Astrocyte (in vitro differentiated cells and primary cell): ENCODE data around the gene COL6A3. TPM values are rescaled to one million over a fixed set of nuclear protein-coding genes. Genes with fewer than 3 reads are reported as not detected.

Experiments
- DNase-seq: peaks from one replicate; pipeline ENCODE4 v3.0.0-alpha.2; 2010; ENCODE audit warnings: low read depth
- FAIRE-seq: peaks from 2 replicates; lab custom pipeline; 2011; peaks lifted over from hg19 to GRCh38; lab: Jason Lieb, UNC
- H2AFZ ChIP-seq: 2 replicates; pipeline ENCODE4 v1.6.0; 2012; ENCODE audit warnings: low read depth, low read length, inconsistent platforms
- H3K27ac ChIP-seq: 2 replicates; pipeline ENCODE4 v1.5.1; 2011; ENCODE audit warnings: low read depth, low read length, inconsistent platforms
- H3K27me3 ChIP-seq: 2 replicates; pipeline ENCODE4 v1.6.0; 2011; ENCODE audit warnings: low read length, inconsistent platforms; ENCODE audit not compliant: insufficient read depth
- H3K36me3 ChIP-seq: 2 replicates; pipeline ENCODE4 v1.5.1; 2011; ENCODE audit warnings: low read length, inconsistent platforms; ENCODE audit not compliant: insufficient read depth
- H3K4me1 ChIP-seq: 2 replicates; pipeline ENCODE4 v1.5.1; 2011; ENCODE audit warnings: low read length, inconsistent platforms; ENCODE audit not compliant: insufficient read depth
- H3K4me2 ChIP-seq: 2 replicates; pipeline ENCODE4 v1.6.0; 2012; ENCODE audit warnings: low read length, inconsistent platforms
- H3K4me3 ChIP-seq: 2 replicates; pipeline ENCODE4 v1.5.1; 2011; ENCODE audit warnings: low read depth, mild to moderate bottlenecking, low read length, inconsistent platforms; ENCODE audit not compliant: insufficient read depth
- H3K79me2 ChIP-seq: 2 replicates; pipeline ENCODE4 v1.6.0; 2012; ENCODE audit warnings: mild to moderate bottlenecking, low read length, inconsistent platforms; ENCODE audit not compliant: insufficient read depth
- H3K9ac ChIP-seq: 2 replicates; pipeline ENCODE4 v1.6.0; 2012; ENCODE audit warnings: mild to moderate bottlenecking, low read length, inconsistent platforms
- H3K9me3 ChIP-seq: 2 replicates; pipeline ENCODE4 v1.5.1; 2012; ENCODE audit warnings: low read depth, mild to moderate bottlenecking, low read length, inconsistent platforms; ENCODE audit not compliant: insufficient read depth
- H4K20me1 ChIP-seq: 2 replicates; pipeline ENCODE4 v1.6.0; 2012; ENCODE audit warnings: low read length, inconsistent platforms; ENCODE audit not compliant: insufficient read depth
- H3K27ac Mint-ChIP-seq: one replicate; pipeline ENCODE4 v1.8.0; 2021; ENCODE audit warnings: mild to moderate bottlenecking, mixed read lengths; ENCODE audit not compliant: unreplicated experiment
- H3K27me3 Mint-ChIP-seq: one replicate; pipeline ENCODE4 v1.8.0; 2021; ENCODE audit warnings: low read depth, mixed read lengths; ENCODE audit not compliant: unreplicated experiment
- H3K36me3 Mint-ChIP-seq: one replicate; pipeline ENCODE4 v1.8.0; 2021; ENCODE audit warnings: low read depth, mixed read lengths; ENCODE audit not compliant: unreplicated experiment
- H3K4me1 Mint-ChIP-seq: one replicate; pipeline ENCODE4 v1.8.0; 2021; ENCODE audit warnings: low read depth, mixed read lengths; ENCODE audit not compliant: unreplicated experiment
- H3K4me3 Mint-ChIP-seq: one replicate; pipeline ENCODE4 v1.8.0; 2021; ENCODE audit warnings: mild to moderate bottlenecking, moderate library complexity, mixed read lengths; ENCODE audit not compliant: unreplicated experiment
- H3K9me3 Mint-ChIP-seq: one replicate; pipeline ENCODE4 v1.8.0; 2021; ENCODE audit warnings: mild to moderate bottlenecking, mixed read lengths; ENCODE audit not compliant: unreplicated experiment
- CTCF ChIP-seq: IDR thresholded peaks from 2 replicates; pipeline ENCODE4 v1.5.1; 2011; ENCODE audit warnings: low read depth, mild to moderate bottlenecking, inconsistent platforms, low read length, moderate library complexity; ENCODE audit not compliant: insufficient read depth
- EZH2 ChIP-seq: IDR thresholded peaks from 2 replicates; pipeline ENCODE4 v1.6.1; 2012; ENCODE audit warnings: mild to moderate bottlenecking, low read length, inconsistent platforms; ENCODE audit not compliant: insufficient read depth
- total RNA-seq: library from RNA; stranded (reverse); gene quantifications from 2 replicates; pipeline ENCODE4 v1.2.1, GENCODE V29; 2021

COL6A3 gene
- total RNA-seq, 1 donor from 2014 or later: 200 TPM

GRCh38 chr2:237431372-237431771 lies 17.4 kb upstream of the COL6A3 start:
- Histone ChIP-seq H3K4me3 (peak overlapping the region; percentile 25), H3K27me3 (no peaks in the 10 kb centered on the region), H3K36me3 (peaks cover 8% of the 10 kb centered on the region), H3K4me2 (peak overlapping the region; percentile 81), H3K79me2 (peaks cover 18% of the 10 kb centered on the region), H3K27ac (peak overlapping the region; percentile 98), H3K9me3 (no peaks in the 10 kb centered on the region), H3K9ac (peak overlapping the region; percentile 82), H3K4me1 (peaks cover 49% of the 10 kb centered on the region), H4K20me1 (no peaks in the 10 kb centered on the region), H2AFZ (no peak overlapping the region)
- Mint-ChIP-seq H3K4me1 (peaks cover 48% of the 10 kb centered on the region), H3K27ac (peak overlapping the region; percentile 100), H3K27me3 (no peaks in the 10 kb centered on the region), H3K9me3 (peaks cover 8% of the 10 kb centered on the region), H3K36me3 (peaks cover 5% of the 10 kb centered on the region), H3K4me3 (no peak overlapping the region)
- TF ChIP-seq EZH2: no peak
- no peak for TF ChIP-seq CTCF
- DNase-seq (peak; percentile 98), FAIRE-seq (peak; percentile 76)

DNA sequence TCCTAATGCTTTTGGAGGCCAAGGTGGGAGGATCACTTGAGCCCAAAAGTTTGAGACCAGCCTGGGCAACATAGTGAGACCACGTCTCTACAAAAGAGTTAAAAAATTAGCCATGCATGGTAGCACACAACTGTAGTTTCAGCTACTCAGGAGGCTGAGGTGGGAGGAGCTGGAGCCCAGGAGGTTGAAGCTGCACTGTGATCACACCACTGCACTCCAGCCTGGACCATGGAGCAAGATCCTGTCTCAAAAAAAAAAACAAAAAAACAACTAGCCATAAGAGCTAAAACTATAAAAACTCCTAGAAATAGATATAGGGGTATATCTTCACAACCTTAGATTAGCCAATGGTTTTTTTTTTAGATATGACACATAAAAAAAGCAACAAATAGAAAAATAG lies 16.9 kb upstream of the COL6A3 start:
- DNase-seq (no peak), FAIRE-seq (no peak)
- no peak overlapping the region for H3K27ac Mint-ChIP-seq
- peak overlapping the region; percentile 98 for H3K27ac ChIP-seq
- peak overlapping the region; percentile 81 for H3K4me2 ChIP-seq
- TF ChIP-seq EZH2 (no peak), CTCF (no peak)
- no peaks in the 10 kb centered on the region for H3K27me3 ChIP-seq
- H3K9me3 ChIP-seq: no peaks in the 10 kb centered on the region
- peaks cover 18% of the 10 kb centered on the region for H3K79me2 ChIP-seq
- peaks cover 43% of the 10 kb centered on the region for H3K4me1 ChIP-seq
- peak overlapping the region; percentile 30 for H3K9ac ChIP-seq
- H4K20me1 ChIP-seq: no peaks in the 10 kb centered on the region
- peaks cover 5% of the 10 kb centered on the region for H3K36me3 Mint-ChIP-seq
- no peak overlapping the region for H3K4me3 ChIP-seq
- H3K36me3 ChIP-seq: peaks cover 8% of the 10 kb centered on the region
- H2AFZ ChIP-seq: no peak overlapping the region
- H3K4me1 Mint-ChIP-seq: peaks cover 42% of the 10 kb centered on the region
- H3K4me3 Mint-ChIP-seq: no peak overlapping the region
- peaks cover 8% of the 10 kb centered on the region for H3K9me3 Mint-ChIP-seq
- H3K27me3 Mint-ChIP-seq: no peaks in the 10 kb centered on the region

DNA sequence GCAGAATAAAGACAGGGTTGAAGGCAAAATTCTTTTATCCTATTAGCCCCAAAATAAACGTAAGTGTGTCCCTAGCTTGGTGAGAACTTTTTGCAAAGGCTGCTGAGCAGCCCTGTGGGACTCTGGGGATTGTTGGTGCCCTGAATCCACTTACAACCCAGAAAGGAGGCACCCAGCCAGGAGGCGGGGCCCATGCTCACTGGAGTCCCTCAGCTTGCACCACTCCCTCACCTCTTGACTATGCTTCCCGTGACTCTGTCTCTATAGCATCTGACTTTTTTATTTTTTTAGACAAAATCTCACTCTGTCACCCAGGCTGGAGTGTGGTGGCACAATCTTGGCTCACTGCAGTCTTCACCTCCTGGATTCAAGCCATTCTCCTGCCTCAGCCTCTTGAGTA lies 15.8 kb upstream of the COL6A3 start:
- Histone ChIP-seq H3K4me2 (no peak overlapping the region), H3K9me3 (no peaks in the 10 kb centered on the region), H2AFZ (no peak overlapping the region), H3K4me1 (peaks cover 32% of the 10 kb centered on the region), H3K79me2 (peaks cover 18% of the 10 kb centered on the region), H4K20me1 (no peaks in the 10 kb centered on the region), H3K4me3 (no peak overlapping the region), H3K36me3 (peaks cover 8% of the 10 kb centered on the region), H3K27ac (peak overlapping the region; percentile 98), H3K27me3 (no peaks in the 10 kb centered on the region), H3K9ac (no peak overlapping the region)
- H3K4me1 Mint-ChIP-seq: peaks cover 35% of the 10 kb centered on the region
- DNase-seq (no peak), FAIRE-seq (no peak)
- no peak overlapping the region for H3K27ac Mint-ChIP-seq
- peaks cover 5% of the 10 kb centered on the region for H3K36me3 Mint-ChIP-seq
- H3K4me3 Mint-ChIP-seq: no peak overlapping the region
- H3K9me3 Mint-ChIP-seq: peaks cover 8% of the 10 kb centered on the region
- TF ChIP-seq EZH2 (no peak), CTCF (no peak)
- no peaks in the 10 kb centered on the region for H3K27me3 Mint-ChIP-seq
